Dedifferentiated amniotic fluid mesenchymal stem cell (primary cell): ENCODE measurements around the gene ABHD2.

ENCODE experiments used
- DNase-seq: peaks from one replicate; pipeline ENCODE4 v3.0.0-alpha.2; 2016; ENCODE audit errors: extremely low spot score

ABHD2 gene

DNA sequence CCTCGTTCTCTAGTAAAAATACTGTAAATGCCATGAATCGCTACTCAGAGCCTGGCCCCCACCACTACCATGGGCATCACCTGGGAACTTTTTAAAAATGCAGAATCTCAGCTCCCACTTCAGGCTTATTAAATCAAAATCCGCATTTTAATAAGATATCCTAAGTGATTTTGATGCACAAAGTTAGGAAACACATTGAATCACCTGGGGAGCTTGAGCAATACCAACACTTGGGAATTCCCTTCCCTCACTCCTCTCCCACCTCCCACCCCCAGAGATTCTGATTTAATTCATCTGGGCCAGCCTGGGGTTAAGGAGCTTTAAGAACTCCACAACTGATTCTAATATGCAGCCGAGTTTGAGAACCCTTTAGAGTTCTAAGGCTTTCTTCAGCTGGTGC, 106.4 kb downstream of the ABHD2 start:
- no peak for DNase-seq

DNA sequence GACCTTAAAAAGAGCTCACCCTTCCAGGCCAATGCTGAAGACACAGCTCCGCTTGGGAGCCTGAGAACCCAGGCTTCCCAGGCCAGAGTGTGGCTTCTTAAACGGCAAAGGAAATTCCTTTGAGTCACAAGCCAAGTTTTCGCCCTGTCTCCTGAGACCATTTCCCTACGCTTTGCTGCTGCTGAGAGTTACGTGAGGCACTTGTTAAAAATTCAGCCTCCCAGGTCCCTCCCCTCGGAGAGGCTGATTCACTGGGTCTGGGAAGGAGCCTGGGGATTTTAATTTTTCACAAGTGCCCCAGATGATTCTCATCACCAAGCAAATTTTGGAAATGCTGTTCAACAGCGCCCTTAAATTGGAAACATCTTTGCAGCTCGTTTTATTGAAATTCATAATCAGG, 107.6 kb downstream of the ABHD2 start:
- no peak for DNase-seq

DNA sequence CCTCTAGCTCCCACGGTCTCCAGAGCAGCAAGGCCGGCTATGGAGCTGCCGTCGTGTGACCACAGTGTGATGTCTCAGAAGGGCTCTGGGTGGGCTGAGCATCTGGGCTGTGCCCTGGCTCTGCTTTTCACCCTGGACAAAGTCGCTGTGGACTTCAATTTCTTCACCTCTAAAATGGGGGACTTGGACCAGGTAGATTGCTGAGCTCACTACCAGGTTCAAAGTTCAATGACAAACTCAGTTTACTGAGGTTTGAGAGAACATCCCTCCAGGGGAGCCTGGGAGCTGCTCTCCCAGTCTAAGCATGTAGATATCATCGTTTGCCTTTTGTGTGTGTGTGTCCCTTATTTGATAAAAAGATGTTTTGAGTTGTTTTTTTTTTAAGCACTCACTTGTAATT, 108.0 kb downstream of the ABHD2 start:
- DNase-seq: no peak

DNA sequence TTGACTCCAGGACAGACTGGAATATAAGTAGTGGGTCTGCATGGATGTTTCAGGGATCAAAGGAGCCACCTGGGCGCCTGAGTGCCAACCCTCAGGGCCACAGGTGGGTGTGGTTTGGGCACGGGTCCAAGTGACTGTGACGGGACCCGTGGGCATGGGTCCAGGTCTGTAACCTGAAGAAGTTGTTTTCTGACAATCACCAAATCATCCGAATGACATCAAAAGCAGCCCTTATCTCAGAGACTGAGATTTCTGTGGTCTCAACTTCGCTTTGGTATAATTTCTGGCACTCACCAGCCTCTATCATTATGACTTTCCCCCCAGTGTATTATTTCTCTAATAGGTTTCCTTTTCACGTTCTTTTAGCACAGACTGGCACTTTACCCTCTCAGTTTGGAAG, 108.7 kb downstream of the ABHD2 start:
- DNase-seq: no peak

DNA sequence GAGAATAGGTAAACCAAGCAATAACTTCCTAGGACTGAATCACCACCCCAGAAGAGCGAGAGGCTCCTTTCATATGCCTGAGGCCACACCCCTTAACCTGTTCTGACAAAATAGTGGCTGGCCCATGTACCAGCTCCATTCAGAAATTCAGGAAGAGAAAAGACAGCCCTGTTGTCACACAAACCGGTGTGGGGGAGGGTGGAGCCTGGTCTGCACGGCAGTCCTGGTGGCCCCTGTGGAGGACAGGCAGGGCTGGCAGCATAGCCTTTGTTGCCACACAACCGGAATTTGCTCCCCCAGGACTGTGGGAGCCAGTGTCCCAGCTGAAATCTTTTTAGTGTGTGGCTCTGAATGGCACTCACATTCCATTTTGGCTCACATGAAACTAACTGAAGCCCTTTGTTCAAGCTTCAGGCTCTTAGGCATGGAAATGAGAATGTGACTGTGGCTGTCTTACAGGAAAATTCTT, 109.3 kb downstream of the ABHD2 start:
- no peak for DNase-seq

DNA sequence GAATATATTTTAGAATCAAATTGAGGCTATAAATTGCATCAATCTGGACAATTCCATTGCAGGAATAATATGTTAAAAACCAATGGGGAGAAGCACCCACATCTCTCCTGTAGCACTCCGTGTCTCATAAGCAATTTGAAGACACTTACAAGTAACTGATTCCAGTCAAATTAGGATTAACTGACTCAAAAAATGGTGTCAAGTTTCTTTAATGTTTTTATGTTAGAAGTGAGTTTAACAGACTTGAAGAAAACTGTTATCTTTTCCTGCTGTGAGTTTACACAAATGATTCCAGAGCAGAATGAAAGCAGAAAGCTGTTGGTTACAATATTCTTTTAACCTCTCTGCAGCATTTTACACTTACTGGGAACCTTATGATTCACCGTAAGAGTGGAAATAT, 109.9 kb downstream of the ABHD2 start:
- no peak for DNase-seq

DNA sequence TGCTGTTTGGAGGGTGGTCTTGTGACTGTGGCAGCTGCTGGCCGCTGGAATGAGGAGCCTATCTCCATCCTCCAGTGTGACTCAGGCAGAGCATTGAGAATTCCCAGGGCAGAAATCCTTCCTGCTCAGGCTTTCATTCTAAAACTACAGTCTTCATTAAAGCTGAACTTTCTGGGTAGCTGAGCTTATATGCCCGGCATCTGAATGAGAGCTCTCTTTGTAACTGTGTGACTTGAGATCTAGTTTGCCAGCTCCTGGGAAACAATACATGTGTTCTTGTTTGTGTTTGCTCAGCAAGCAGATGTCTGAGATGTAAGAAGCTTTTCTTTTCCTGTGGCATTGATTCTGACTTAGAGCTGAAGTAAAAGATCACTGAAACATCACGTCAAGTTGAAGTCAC, 110.7 kb downstream of the ABHD2 start:
- no peak for DNase-seq

DNA sequence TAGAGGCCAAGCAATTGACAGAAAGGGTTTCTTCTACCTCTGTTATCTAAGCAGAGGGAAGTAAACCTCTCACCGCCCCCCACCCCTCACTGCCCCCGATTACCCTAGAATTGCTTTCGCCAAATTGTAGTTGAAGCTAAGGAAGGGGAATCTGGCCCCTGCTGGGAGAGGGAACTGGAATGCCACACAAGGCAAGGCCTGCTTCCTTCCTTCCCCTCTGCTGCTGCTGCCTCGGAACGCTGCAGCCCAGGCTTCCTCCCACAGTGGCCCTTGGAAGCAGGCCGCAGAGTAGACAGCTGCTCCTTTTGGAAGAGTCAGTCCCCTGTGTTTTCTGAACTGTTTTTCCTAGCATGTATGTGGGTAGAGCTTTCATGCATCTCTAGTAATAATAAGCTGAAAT, 111.5 kb downstream of the ABHD2 start:
- no peak for DNase-seq

DNA sequence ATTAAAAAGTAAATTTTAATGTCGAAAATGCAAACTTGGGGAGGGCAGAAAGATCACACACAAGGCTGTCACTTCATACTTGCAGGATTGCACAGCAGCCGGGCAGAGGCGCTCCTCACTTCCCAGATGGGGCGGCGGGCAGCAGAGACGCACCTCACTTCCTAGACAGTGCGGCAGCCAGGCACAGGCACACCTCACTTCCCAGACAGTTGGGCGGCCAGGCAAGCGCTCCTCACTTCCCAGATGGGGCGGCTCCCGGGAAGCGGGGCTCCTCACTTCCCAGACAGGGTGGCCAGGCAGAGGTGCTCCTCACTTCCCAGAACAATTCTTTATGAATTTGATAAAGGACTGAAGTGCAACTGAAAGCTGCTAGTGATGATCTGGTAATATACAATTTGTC, 111.9 kb downstream of the ABHD2 start:
- no peak for DNase-seq

DNA sequence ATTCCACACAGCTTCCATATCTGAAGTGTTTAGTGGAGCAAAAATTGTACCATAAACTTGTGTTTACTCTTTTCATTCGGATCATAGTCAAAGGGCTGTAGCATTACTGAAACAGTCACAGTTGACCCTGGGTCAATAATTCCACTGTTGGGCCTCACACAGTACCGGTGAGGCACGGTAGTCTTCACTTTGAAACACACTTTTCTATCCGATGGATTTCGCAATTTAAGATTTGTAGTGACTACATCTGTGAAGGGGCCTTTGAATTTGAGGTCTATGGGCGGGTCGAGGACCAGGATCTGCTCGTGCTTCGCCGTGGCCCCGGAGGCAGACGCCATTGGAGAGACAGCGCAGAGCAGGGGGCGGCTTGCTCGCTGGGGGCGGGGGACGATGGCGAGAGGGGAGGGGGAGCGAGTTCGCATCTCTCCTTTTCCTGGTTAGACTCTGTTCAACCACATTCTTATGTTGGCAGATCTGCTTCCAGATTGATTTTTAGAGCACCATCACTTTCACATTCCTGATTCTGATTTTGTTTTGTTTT, 113.3 kb downstream of the ABHD2 start:
- DNase-seq: no peak

DNA sequence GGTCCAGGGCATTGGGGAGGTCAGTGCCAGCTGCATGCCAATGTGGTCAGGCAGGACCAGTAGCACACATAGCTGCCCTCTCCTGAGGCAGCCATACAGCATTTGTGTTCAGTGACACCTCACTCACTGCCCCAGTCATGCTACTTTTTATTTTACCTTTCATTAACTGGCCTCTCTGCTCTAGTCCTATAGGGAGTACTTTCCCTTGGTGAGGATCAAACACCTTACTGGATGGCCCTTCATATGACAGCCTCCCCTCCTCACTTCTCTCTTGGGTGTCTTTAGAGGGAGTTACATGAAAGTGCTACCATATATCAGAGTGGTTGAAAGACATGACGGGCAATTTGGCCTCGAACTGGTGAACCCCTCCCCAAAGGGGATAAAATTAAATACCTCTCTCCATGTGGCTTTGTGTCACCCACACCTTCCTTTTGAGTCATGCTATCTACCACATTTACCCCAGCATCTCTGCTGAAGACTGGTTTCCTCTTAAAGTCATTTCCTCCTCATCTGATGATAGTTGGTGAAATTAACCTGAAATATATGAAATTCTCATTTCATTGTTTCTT, 115.5 kb downstream of the ABHD2 start:
- no peak for DNase-seq

DNA sequence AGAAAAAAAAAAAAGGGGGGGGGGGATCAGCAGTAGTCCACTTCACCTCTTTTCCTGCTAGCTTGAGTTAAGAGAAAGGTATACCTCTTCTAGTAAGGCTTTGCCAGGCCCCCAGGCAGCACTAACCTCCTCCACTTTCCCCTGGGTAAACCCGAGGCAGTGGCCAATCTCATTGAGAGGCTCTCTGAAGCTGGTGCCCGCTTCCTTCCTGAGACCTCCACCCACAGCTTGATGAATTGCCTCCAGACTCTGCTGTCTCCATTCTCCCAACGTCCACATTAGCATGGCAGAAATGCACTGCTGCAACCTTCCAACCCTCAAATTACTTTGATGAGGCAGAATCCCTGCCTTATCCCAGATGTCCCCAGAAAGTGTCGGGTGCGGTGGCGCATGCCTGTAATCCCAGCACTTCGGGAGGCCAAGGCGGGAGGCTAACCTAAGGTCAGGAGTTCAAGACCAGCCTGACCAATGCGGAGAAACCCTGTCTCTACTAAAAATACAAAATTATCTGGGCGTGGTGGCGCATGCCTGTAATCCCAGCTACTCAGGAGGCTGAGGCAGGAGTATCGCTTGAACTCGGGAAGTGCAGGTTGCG, 117.8 kb downstream of the ABHD2 start:
- DNase-seq: no peak

DNA sequence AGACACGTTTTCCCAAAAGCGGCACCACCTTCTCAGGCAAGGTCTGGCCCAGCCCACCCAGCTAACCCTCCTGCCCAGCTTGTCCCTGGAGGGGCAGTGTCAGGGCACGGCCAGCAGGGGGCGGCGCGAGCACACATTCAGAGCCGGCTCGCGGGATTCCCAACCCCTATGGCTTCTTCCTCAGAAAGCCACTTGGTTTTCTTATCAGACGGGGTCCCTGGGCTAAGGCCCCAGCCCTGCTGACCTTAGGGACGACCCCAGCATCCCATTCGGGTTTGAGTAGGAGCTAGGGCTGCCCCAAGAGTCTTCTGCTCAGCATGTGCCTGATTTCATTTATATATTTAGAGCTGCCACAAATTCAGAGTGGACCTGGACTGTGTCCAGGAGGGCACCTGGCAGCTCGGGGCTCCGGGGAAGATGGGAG, 118.7 kb downstream of the ABHD2 start:
- peak; percentile 49 for DNase-seq

DNA sequence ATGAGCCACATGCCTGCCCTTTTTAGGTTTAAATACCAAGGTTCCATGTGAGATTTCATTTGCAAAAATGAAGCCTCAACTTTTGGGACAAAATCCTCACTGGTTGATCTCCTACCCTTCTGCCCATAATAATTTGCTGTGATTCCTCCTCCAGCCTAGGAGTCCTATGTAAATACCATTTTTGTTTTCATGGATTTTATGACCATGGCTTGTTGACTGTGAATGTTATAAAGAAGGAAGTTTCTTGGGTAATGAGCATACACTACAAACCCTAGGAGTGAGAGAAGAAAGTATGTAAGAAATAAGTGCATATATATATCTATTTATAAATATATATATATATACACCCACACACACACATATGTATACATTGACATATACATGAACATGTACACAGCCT, 120.0 kb downstream of the ABHD2 start:
- DNase-seq: no peak

DNA sequence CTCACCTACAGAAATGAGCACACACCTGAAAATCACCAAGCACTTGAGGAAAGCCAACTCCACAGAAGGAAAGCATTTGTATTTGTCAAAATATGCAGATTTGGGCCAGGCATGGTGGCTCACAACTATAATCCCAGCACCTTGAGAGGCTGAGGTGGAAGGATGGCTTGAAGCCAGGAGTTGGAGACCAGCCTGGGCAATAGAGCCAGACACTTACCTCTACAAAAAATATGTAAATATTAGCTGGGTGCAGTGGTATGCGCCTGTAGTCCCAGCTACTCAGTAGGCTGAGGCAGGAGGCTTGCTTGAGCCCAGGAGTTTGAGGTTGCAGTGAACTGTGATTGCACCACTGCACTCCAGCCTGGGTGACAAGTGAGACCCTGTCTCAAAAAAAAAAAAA, 120.8 kb downstream of the ABHD2 start:
- no peak for DNase-seq

DNA sequence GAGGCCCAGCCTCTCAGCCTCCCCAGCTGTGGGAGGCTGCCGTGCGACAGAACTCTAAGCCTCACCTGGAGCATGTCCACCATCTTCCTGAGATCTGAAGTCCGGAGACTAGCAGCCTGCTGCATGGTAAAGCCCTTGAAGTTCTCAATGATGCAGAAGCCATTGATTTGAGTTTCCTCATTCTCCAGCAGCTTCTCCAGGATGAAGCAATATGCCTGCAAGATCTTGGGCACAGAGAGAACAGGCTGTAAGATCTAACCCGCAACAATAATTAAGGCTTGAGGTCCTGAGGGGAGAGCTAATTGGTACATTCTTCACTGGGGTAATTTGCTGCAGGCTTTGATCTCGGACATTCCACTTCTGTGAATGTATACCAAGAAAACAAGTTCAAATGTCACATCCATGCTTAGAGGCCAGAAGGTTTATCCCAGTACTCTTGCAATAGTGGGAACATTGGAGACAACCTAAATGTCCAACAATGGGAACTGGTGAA, 123.5 kb downstream of the ABHD2 start:
- DNase-seq: no peak

DNA sequence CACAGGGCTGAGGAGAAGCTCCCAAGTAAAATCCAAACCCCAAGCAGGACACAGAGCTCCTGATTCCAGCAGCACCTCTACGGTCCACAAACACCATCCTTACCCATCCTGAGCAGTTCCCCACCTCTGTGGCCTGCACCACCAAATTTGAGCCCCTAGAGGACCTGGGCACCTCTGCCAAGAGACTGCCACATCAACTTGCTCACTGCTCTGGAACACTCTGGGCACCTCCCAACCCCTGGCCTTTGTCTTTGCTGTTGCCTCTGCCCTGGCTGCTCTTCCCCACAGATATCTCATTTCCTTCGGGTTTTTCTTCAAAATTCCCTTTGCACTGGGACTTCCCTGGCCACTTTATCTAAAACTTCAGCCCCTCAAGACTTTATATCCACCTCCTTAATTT, 127.4 kb downstream of the ABHD2 start:
- no peak for DNase-seq

DNA sequence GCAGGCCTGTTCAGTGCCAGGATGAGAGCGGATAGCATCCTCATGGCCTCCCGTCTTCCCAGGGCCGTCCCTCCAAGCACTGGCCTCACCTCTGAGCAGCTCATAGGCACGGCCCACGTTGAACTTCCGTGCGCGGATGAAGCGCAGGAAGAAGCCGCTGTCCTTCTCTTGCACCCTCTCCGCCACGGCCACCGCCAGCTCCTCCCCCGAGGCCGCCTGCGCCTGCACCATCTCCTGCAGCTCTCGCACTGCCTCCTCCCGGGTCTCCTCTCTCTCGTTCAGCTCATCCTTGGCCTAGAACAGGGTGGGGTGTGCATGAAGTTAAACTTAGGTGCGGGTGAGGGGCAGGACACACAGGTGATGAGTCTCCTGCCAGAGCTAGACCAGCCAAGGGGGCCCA, 128.8 kb downstream of the ABHD2 start:
- no peak for DNase-seq

DNA sequence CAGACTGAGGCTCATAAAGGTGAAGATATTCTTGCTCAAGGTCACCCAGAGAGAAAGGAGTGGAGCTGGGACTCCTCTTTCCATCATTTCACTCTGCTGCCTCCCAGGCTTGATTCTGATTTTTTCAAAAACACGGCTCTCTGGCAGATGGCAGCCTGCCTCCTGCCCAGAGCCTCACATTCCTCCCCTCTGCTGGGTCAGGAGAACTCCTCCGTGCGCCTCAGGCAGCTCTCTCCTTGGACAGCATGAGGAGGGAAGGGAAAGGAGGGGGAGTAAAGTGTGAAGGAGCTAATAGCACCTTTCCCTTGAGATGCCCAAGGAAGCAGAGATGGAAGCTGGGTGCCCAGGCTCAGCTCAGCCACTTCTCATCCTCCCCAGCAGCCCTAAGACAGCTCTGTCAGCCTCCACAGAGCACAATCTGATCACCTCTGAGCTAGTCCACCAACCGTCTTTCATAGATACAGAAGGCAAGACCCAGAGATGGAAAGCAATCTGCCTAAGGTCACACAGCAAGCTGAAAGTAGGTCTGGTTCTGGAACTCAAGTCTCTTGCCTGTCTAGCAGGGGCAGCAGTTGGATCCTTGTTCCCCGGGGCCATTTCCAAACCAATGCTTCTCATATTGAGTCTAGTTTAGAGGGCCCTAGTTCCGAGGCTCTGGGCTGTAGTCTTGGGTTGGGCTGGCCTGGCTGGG, 129.6 kb downstream of the ABHD2 start:
- DNase-seq: no peak

DNA sequence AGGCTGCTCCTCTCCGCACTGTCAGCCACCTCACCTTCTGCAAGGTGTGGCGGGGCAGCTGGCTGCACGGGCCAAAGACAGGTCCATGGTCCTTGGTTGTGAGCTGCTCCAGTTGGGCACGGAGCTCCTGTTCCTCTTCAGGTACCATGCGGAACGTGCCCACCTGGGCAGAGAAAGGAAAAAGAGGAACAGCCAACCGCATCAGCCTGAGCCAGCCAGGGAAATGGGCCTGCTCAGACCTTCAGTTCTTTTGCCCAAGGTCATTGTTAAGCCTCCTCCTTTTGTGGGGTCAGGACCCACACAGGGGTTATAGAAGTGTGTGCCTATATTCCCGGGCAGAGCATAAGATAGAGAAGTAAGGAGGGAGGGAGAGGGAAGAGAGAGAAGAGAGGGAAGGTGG, 130.3 kb downstream of the ABHD2 start:
- DNase-seq: no peak

DNA sequence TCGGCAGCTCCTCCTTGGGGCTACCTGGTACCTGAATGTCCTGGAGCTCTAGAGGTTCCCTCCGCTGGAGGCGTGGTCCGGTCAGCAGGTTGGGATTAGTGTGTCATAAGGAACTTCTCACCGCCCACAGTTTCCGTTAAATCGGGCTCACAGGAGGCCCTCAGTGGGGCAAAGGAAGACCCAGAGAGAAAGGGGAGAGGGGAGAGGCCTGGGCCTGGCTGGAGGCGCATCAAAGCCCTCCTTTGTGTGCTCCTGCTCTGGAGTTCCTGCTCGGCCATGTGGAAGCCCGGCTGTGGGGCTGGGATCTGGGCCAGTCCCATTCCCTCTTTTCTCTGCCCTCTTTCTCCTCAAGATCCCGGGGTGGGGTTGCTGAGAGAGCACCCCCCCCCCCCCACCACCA, 133.3 kb downstream of the ABHD2 start, which contains the start of gene RLBP1:
RLBP1 (minus strand) TSS at position 37 of the 400 bp plus-strand sequence. CDS start 2,604 bp downstream, outside the sequence.
- no peak for DNase-seq

DNA sequence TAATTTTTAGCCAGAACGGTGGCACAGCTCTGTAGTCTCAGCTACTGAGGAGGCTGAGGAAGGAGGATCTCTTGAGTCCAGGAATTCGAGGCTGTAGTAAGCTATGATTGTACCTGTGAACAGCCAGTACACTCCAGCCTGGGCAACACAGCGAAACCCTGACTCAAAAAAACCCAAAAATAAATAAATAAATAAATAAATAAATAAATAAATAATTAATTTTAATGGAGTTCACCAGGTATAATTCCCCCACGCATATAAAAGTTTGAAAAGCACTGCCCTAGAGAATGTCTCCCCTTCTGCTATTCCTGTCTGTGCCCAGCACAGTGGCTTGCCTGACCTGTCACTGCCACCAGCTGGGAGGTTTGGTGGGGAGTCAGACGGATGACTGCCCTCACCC, 137.3 kb downstream of the ABHD2 start:
- DNase-seq: no peak
